K562 (cell line): ENCODE data around the gene SERPINA5. TPM values are rescaled to one million over a fixed set of nuclear protein-coding genes. Genes with fewer than 3 reads are reported as not detected.

Experiments used
- CCNT2 ChIP-seq: IDR thresholded peaks from 2 replicates; pipeline ENCODE4 v1.6.1; 2011; ENCODE audit warnings: borderline replicate concordance, low read depth, mild to moderate bottlenecking, moderate library complexity, mixed read lengths, low read length; ENCODE audit not compliant: insufficient read length; ENCODE audit errors: extremely low read depth
- EGR1 ChIP-seq: fragments of 450-650 bp; conservative IDR thresholded peaks from 2 replicates; pipeline ENCODE4 v1.6.1; 2017; ENCODE audit warnings: mild to moderate bottlenecking
- KAT2B ChIP-seq: IDR thresholded peaks from one replicate; pipeline ENCODE4 v1.6.1; 2012; ENCODE audit warnings: low read depth, mild to moderate bottlenecking, control low read depth, inconsistent platforms, low read length, moderate library complexity
- MBD2 ChIP-seq: sonication (generic); IDR thresholded peaks from 2 replicates; pipeline ENCODE4 v1.6.1; 2016; ENCODE audit warnings: low read depth, borderline replicate concordance
- PURB ChIP-seq: sonication (generic); formaldehyde crosslinking; IDR thresholded peaks from 2 replicates; pipeline ENCODE4 v1.9.0; 2021; ENCODE audit warnings: low read depth, mild to moderate bottlenecking, missing genetic modification reagents
- SAP30 ChIP-seq: fragments of 200-600 bp; sonication (generic); IDR thresholded peaks from 2 replicates; pipeline ENCODE4 v1.6.1; 2012; ENCODE audit warnings: borderline replicate concordance, low read depth, mild to moderate bottlenecking, moderate library complexity, low read length, control low read depth, inconsistent platforms; ENCODE audit not compliant: insufficient read depth, poor library complexity, severe bottlenecking
- TBP ChIP-seq: optimal IDR thresholded peaks from 2 replicates; pipeline ENCODE3; 2011; ENCODE audit warnings: low read depth, low read length, improper control_type of control experiment
- YBX1 ChIP-seq: fragments of 450-650 bp; IDR thresholded peaks from 2 replicates; pipeline ENCODE4 v1.7.1; 2016; ENCODE audit warnings: mild to moderate bottlenecking
- ZNF408 ChIP-seq: fragments of 250-450 bp; sonication (Bioruptor Pico); IDR thresholded peaks from 2 replicates; pipeline ENCODE4 v1.4.0; 2020; ENCODE audit warnings: low read depth, mild to moderate bottlenecking, moderate library complexity
- ZSCAN29 ChIP-seq: fragments of 450-650 bp; IDR thresholded peaks from 2 replicates; pipeline ENCODE4 v1.6.1; 2017
- polyA plus RNA-seq, 8 experiments: library from polyadenylated mRNA; depleted of rRNA in 4 of 8; stranded (reverse) in 5 of 8; unstranded in 3 of 8; fragments of >200 nt; fragmentation: Nextera tagmentation in 2 of 8; fragmentation: Illumina TruSeq in 1 of 8; extraction: Ambion mirVana in 2 of 8; extraction: Trizol in 1 of 8; gene quantifications; 2 replicates each; pipeline versions ENCODE4 v1.2.1 to v1.2.3, GENCODE V29; 2011 to 2014; ENCODE audit warnings: inconsistent platforms in 1 of 8, missing spikeins in 1 of 8
- total RNA-seq, 7 experiments: library from RNA; depleted of rRNA in 6 of 7; stranded (reverse); fragments of >200 nt in 6 of 7; fragmentation: Illumina TruSeq in 2 of 7; extraction: Trizol in 2 of 7; gene quantifications; 2 replicates each; pipeline versions ENCODE4 v1.2.1 to v1.2.3, GENCODE V29; 2011 to 2021; ENCODE audit warnings: low replicate concordance in 1 of 7
- TF ChIP-seq, protein P1 (sequence below): fragments of 200-800 bp; sonication (Bioruptor generic); IDR thresholded peaks from 2 replicates; pipeline ENCODE4 v1.6.1; 2017; ENCODE audit warnings: missing genetic modification characterization, missing compliant biosample characterization
- TF ChIP-seq, protein P2 (sequence below): IDR thresholded peaks from 3 replicates; pipeline ENCODE4 v1.6.1; 2011; ENCODE audit warnings: borderline replicate concordance, mild to moderate bottlenecking; ENCODE audit not compliant: insufficient read length, insufficient read depth
- TF ChIP-seq, protein P3 (sequence below): fragments of 250-450 bp; sonication (Bioruptor Pico); IDR thresholded peaks from 2 replicates; pipeline ENCODE4 v1.6.1; 2021; ENCODE audit warnings: mild to moderate bottlenecking

The SERPINA5 gene
- total and polyA plus RNA-seq, 9 of the 15 experiments (the other 6 are each of a cell fraction or from before 2014, with no cell fraction given): 0.38 TPM; not detected in 8

DNA sequence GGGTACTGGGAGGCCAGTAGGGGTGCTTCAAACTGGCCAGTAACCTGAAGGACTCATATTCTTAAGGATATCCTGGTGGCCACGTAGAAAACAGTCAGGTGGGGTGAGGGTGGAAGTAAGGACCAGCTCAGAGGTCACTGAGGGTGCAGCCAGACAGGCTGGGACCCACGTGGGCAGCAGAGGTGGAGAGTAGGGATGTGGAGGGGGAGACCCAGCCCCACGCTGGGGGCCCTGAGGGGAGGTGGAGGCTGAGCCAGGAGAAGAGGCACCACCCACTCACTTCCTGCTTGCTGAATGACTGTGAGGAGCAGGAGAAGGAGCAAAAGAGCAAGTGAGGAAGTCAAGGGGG, 18.4 kb downstream of the SERPINA5 start (continued):
- TF ChIP-seq MBD2 (no peak), ZSCAN29 (no peak), PURB (CRISPR knock-in tag) (no peak), TBP (no peak), SAP30 (no peak), CCNT2 (no peak), ZNF408 (no peak), YBX1 (no peak), KAT2B (no peak), EGR1 (no peak)
- TF ChIP-seq, protein P1, sequence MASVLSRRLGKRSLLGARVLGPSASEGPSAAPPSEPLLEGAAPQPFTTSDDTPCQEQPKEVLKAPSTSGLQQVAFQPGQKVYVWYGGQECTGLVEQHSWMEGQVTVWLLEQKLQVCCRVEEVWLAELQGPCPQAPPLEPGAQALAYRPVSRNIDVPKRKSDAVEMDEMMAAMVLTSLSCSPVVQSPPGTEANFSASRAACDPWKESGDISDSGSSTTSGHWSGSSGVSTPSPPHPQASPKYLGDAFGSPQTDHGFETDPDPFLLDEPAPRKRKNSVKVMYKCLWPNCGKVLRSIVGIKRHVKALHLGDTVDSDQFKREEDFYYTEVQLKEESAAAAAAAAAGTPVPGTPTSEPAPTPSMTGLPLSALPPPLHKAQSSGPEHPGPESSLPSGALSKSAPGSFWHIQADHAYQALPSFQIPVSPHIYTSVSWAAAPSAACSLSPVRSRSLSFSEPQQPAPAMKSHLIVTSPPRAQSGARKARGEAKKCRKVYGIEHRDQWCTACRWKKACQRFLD (CRISPR knock-in tag): no peak
- TF ChIP-seq, protein P2, sequence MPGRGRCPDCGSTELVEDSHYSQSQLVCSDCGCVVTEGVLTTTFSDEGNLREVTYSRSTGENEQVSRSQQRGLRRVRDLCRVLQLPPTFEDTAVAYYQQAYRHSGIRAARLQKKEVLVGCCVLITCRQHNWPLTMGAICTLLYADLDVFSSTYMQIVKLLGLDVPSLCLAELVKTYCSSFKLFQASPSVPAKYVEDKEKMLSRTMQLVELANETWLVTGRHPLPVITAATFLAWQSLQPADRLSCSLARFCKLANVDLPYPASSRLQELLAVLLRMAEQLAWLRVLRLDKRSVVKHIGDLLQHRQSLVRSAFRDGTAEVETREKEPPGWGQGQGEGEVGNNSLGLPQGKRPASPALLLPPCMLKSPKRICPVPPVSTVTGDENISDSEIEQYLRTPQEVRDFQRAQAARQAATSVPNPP: no peak
- TF ChIP-seq, protein P3, sequence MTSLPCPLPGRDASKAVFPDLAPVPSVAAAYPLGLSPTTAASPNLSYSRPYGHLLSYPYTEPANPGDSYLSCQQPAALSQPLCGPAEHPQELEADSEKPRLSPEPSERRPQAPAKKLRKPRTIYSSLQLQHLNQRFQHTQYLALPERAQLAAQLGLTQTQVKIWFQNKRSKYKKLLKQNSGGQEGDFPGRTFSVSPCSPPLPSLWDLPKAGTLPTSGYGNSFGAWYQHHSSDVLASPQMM (CRISPR knock-in tag): no peak
